DND-41 (cell line): ENCODE data around the gene MYPN.

Source experiments
- EZH2 ChIP-seq: IDR thresholded peaks from 3 replicates; pipeline ENCODE4 v1.6.1; 2012; ENCODE audit warnings: borderline replicate concordance, low read depth, mild to moderate bottlenecking, moderate library complexity, low read length, inconsistent platforms; ENCODE audit not compliant: severe bottlenecking
- TF ChIP-seq, protein P1 (sequence below): IDR thresholded peaks from 2 replicates; pipeline ENCODE4 v1.5.1; 2012; ENCODE audit warnings: borderline replicate concordance, low read length, moderate library complexity, mild to moderate bottlenecking; ENCODE audit not compliant: poor library complexity, severe bottlenecking; ENCODE audit errors: extremely low read depth

DNA sequence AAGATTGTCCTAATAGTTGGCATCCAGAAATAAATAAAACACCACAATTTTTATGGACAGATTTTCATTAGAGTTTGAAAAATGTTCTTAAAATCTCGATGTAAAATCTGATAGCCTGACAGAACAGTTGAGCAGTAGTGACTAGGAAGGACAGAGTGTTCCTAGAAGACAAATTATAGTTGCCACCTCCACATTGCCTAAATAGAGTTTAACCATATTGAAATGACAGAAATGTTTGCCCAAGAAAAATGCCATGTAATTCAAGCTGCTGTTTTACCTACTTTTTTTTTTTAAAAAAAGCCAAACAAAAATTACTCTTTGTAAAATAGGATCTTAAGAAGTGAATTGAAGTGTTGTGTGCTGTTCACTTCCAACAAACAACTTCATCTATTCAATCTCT lies 25.3 kb upstream of the MYPN start:
- TF ChIP-seq, protein P1, sequence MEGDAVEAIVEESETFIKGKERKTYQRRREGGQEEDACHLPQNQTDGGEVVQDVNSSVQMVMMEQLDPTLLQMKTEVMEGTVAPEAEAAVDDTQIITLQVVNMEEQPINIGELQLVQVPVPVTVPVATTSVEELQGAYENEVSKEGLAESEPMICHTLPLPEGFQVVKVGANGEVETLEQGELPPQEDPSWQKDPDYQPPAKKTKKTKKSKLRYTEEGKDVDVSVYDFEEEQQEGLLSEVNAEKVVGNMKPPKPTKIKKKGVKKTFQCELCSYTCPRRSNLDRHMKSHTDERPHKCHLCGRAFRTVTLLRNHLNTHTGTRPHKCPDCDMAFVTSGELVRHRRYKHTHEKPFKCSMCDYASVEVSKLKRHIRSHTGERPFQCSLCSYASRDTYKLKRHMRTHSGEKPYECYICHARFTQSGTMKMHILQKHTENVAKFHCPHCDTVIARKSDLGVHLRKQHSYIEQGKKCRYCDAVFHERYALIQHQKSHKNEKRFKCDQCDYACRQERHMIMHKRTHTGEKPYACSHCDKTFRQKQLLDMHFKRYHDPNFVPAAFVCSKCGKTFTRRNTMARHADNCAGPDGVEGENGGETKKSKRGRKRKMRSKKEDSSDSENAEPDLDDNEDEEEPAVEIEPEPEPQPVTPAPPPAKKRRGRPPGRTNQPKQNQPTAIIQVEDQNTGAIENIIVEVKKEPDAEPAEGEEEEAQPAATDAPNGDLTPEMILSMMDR = no peak
- no peak for TF ChIP-seq EZH2
